Thyroid gland (tissue), 4 donors: ENCODE results near the gene MCAT.
"Not testable (repeated sequence)": the region's sequence is repeated elsewhere in the genome, so short reads cannot be mapped to it uniquely, and the experiment has no call there.

Experiments
- POLR2A ChIP-seq, 2 donors: fragments of 450-650 bp; IDR thresholded peaks; one replicate each; pipeline ENCODE4 v1.6.1; 2017; ENCODE audit warnings: antibody characterized with exemption in 2 of 2, mild to moderate bottlenecking in 2 of 2, moderate library complexity in 1 of 2
- TF ChIP-seq, protein P1 (sequence below), 6 experiments: fragments of 200-600 bp in 3 of 6; fragments of 450-650 bp in 3 of 6; sonication (generic) in 3 of 6; IDR thresholded peaks; one replicate each; pipeline ENCODE4 v1.5.1; 2016 to 2019; ENCODE audit warnings: antibody characterized with exemption in 6 of 6, mild to moderate bottlenecking in 2 of 6, inconsistent platforms in 1 of 6, moderate library complexity in 1 of 6

DNA sequence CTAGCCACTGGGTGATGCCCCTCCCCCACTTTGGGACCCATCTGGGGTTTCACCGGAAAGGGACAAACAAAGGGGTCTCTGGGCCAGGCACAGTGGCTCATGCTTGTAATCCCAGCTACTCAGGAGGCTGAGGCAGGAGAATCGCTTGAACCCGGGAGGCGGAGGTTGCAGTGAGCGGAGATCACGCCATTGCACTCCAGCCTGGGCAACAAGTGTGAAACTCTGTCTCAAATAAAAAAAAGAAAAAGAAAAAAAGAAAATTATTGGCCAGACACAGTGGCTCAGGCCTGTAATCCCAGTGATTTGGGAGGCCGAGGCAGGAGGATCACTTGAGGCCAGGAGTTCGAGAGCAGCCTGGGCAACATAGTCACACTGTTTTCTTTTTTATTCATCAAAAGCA, 2.2 kb upstream of the MCAT start:
- TF ChIP-seq, protein P1, sequence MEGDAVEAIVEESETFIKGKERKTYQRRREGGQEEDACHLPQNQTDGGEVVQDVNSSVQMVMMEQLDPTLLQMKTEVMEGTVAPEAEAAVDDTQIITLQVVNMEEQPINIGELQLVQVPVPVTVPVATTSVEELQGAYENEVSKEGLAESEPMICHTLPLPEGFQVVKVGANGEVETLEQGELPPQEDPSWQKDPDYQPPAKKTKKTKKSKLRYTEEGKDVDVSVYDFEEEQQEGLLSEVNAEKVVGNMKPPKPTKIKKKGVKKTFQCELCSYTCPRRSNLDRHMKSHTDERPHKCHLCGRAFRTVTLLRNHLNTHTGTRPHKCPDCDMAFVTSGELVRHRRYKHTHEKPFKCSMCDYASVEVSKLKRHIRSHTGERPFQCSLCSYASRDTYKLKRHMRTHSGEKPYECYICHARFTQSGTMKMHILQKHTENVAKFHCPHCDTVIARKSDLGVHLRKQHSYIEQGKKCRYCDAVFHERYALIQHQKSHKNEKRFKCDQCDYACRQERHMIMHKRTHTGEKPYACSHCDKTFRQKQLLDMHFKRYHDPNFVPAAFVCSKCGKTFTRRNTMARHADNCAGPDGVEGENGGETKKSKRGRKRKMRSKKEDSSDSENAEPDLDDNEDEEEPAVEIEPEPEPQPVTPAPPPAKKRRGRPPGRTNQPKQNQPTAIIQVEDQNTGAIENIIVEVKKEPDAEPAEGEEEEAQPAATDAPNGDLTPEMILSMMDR (IDR thresholded peaks at IDR 0.05), result not testable (repeated sequence)
- not testable (repeated sequence) for TF ChIP-seq POLR2A (IDR thresholded peaks at IDR 0.05)
